ENCODE measurements around the gene PRRX1.

PRRX1 gene

DNA sequence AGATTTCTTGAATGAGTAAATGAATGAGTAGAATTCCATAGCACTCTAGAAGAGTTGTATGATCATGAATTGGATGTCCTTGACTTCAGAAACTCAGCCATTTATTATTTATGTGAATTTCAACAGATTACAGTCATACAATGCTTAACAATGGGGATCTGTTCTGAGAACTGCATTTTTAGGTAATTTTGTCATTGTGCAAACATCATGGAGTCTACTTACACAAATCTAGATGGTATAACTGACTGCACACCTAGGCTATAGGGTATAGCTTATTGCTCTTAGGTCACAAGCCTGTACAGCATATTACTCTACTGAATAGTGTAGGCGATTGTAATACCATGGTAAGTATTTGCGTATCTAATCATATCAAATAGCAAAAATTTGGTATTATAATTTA, 59.6 kb downstream of the PRRX1 start:
- DNase-seq (ENCODE audit: low spot score) = no peak

DNA sequence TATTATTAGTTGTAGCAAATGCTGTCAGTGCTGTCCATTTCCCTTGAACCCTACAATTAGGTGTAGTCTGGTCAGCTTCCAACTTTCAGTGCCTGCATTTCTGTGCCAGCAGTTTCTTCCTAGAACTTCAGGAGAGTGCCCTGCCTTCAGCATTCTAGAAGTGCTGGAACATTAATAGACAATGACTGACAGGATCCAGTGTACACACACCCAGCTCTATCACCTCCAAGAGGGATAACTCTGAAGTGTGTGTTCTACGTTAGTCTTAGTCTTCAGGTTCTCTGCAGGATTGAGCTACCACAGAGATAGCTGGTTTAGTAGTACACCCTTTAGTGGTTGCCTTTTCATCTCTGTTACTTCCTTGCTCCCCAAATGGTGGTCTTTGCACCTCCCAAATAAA, 61.4 kb downstream of the PRRX1 start:
- no peak for DNase-seq (ENCODE audit: low spot score)

DNA sequence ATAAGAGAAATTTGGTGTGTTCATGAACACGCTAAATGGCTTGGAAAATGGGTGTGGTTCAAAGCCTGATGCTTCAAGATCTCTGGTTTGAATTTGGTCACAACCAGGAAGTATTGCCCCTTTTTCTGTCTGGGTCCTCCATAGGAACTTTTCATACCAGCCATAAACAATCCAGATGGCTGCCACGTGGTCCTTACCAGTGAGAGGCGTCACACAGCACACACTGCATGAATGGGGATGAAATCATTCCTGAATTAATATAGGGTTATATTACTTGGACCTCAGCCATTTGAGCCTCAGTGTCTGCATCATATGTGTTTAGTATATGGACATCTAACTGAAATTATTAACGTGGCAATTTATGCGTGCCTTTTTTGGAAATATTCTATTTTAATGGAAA, 64.0 kb downstream of the PRRX1 start:
- DNase-seq (ENCODE audit: low spot score) = no peak

DNA sequence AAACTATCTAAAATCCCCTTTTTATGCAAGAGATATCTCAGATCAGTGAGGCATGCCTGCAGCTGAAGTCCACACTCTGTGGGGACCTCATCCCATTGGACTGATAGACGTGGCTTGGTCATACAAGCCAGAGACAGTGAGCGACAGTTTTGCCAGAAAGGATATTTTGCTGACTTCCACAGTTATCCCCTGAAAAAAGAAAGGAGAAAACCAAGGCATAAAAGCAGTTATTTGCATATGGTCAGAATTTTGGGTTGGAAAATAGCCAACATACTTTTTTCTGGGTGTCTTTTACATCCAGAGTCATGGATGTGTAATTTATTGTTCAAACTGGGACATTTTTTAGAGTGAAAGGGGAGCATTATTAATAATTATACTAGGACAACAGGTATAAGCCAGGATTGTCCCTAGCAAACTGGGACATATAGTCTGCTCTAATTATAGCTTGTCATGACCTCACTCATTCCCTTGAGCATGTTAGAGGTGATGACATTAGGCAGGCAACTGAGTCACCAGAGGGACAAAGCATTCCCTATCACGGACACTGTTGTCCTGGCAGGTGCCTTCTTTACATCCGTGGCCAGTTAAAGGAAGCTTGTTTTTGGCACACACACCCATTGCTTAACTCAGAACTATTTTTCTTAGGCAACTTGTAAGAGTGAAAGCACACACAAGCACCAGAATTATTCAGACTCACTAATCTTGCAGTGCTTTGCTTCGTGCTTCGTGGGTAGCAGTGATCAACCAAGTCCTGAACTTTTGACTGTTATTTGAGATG, 65.5 kb downstream of the PRRX1 start:
- no peak for DNase-seq (ENCODE audit: low spot score)

DNA sequence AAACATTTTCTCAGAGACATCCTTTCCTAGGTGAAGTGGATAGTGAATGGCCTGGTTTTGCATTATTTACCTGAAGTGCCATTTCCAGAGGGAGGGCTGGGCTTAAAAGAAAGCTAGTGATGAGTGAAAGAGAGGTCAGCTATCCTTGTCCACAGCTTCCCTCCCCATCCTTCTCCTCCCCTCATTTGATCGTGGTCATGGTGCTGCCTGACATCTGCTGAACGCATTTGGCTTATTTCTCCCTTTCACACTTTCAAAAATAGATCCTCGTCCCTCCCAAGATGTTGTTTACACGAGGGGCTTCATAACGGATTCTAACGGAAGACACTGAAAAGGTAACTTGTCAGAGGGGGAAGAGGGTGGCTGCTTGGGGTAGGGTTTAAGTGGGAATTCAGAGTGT, 66.1 kb downstream of the PRRX1 start:
- no peak for DNase-seq (ENCODE audit: low spot score)

DNA sequence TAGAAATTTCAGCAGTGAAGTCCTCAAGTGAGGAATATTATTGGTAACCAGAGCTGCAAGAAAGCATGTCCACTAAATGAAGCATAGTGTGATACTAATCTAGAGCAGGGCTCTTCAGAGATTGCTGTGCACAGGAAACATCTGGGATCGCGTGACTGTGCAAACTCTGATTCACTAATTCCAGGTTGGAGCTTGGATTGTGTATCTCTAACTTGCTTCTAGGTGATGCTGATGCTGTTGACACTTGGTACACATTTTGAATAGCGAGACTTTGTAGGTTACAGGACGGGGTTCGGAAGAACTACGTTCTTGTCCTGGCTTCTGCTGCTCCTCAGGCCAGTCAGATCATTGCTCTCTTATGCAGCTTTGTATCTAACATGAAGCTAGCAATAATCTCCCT, 66.5 kb downstream of the PRRX1 start:
- DNase-seq (ENCODE audit: low spot score) = no peak

DNA sequence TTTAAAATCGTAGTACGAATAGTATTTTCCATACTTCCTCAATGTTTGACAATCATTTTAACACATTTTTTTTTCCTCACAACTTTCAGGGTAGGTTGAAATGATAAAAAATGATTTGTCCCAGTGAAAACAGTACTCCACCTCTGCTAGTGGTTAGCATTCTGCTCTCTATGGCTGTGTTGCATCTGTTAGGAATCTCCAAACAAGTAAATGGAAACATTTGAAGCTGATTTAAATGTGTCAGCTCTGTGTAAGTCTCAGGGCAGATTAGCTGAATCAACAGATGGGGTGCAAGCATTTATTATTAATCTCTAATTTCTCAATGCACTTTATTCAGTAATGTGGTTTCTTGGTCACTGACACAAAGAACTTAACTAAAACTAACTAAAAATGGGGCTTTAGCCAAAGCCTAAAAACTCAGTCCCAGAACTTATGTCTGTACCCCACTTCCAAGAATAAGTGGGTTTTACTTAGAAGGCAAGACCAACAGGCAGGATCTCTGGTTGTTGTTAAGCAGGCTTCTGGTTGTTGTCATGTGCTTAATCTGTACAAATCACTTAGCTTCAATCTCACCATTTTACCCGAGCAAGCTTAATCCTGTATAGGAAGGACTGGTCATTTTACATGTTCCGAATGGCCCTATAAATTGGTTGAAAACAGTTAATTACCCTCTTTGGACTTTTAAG, 67.8 kb downstream of the PRRX1 start:
- no peak for DNase-seq (ENCODE audit: low spot score)

DNA sequence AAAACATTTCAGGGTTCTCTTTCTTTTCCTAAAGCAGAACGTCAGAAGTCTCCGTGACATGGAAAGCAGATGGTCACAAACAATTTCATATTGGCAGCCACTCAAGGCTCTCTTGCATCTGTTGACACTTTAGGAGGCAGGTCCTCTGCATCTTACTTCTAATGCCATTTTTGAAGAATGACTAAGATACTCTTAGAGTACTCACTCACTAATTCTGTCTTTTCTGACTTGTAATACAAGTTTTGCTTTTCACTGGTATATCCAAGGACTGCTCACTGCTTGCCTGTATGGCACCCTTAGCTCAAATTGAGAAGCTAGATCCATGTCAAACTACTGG, 68.3 kb downstream of the PRRX1 start:
- no peak for DNase-seq (ENCODE audit: low spot score)

DNA sequence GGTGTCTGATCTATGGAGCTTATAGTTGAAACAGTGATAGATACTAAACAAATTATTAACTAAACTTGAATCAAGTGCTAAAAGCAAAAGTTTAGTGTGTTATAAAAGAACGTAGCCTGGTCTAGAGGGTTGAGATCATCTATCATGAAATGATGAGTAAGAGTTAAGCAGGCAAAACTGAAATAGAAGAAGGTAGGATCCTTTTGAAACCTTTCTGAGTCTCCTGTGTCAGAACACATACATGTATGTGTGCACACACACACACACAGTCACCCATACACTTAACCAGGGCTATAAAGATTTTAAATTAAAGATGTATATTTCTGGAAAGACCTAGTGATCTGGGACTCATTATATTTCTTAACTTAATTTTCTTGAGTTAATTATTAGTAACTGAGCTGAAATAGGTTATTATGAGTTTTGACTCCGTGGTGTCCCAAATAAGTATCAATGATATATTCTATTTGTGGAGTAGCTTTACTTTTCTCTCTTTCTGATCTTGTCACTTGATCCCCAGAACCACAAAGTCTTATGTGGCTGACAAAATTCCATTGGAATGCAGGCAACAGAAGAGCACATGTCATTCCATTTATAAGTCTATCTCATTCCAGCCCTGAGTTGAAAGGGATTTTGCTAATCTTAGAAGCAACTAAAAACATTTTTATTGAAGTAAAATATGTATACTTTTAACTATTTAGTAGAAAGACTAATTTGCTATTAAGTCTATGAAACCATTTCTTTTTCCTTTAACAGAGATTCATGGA, 70.7 kb downstream of the PRRX1 start:
- no peak for DNase-seq (ENCODE audit: low spot score)

DNA sequence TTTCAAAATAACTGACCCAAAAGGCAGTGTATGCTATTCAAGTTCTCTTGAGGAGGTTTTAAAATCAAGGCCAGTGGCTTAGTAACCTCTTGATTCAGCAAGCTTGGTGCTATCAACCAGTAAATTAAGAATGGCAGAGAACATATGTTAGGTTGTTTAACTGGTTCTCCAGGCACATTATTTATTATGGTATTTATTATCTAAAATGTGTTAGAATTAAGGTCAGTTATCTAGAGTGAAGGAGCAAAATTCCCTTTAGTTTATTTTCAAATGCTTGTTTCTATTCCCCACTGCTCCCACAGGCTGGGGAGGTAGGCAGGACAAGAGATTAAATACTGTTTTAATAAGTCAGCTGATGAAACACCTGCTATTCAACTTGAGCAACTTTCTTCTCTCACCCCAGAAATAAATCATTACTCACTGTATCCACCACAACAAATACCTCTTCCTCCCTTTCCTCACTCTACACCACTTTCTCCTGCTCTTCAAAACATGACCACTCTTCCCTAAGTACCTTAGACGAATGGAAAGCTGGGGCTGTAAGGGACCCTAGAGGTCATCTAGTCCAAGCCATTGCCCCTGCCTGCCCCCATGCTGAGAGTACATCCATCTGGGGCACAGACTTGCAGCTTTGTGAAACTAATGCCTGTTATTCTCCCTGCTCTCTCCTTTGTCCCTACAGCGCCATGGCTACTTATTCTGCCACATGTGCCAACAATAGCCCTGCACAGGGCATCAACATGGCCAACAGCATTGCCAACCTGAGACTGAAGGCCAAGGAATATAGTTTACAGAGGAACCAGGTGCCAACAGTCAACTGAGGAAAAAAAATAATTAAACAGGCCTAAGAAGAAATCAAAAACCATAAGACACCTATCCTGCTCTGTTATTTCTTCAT, 71.7 kb downstream of the PRRX1 start:
- DNase-seq (ENCODE audit: low spot score) = no peak

DNA sequence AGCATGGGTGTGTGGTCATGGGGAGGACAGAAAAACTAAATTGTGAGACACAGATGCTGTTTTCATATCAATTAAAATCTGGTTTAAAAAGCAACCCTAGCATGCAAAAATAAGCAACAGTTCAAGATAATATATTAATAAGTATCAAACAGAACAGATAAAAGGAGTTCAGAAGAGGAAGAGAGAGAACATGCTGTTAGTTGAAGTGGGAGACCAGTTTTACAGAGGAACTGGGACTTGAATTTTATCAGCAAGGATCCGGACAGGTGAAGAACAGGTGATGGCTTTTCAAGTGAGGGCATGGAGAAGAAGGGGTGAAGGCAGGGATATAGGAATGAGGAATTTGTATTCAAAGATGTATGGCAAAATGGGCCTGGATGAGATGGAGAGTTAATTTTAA, 75.9 kb downstream of the PRRX1 start:
- DNase-seq (ENCODE audit: low spot score) = no peak

DNA sequence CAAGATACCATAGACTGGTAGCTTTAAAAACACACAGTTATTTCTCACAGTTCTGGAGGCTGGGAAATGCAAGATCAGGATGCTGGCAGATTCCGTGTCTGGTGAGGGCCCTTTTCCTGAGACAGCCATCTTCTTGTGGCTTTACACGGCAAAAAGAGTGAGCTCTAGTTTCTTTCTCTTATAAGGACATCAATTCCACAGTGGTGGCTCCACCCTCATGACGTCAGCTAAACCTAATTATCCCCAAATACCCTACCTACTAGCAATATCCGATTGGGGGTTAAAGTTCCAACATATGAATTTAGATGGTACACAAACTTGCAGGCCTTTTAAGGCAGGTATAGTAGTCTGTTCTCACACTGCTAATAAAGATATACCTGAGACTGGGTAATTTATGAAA, 77.7 kb downstream of the PRRX1 start:
- DNase-seq (ENCODE audit: low spot score) = no peak

DNA sequence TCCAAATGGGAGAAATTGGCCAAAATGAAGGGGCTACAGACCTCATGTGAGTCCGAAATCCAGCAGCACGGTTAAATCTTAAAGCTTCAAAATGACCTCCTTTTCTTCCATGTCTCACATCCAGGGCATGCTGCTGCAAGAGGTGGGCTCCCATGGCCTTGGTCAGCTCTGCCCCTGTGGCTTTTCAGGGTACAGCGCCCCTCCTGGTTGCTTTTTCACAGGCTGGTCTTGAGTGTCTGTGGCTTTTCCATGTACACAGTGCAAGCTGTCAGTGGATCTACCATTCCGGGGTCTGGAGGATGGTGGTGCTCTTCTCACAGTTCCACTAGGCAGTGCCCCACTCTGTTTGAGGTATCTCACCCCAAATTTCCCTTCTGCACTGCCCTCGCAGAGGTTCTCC, 78.7 kb downstream of the PRRX1 start:
- no peak for DNase-seq (ENCODE audit: low spot score)

DNA sequence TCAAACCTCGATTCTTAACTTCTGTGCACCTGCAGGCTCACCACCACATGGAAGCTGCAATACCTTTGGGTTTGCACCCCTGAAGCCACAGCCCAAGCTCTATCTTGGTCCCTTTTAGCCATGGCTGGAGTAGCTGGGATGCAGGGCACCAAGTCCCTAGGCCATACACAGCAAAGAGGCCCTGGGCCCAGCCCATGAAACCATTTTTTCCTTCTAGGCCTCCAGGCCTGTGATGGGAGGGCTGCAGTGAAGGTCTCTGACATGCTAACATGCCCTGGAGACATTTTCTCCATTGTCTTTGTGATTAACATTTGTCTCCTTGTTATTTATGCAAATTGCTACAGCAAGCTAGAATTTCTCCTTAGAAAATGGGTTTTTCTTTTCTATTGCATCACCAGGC, 79.2 kb downstream of the PRRX1 start:
- DNase-seq (ENCODE audit: low spot score) = no peak

DNA sequence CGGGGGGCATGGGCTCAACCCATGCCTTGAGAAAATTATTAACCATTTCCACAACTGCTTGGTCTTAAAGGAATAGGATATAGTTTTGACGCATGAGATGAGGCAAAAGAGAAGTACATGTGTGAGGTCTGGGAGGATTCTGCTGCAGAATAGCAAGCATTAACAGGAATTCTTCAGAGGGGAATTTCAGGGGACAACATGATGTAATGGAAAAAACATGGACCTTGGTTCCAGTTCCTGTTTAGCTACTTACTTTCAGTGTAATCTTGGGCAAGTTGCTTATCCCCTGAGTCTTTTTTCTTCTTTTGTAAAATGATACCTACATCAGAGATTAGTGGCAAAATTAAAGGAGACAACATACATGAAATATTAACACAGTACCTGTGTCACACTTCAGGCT, 85.6 kb downstream of the PRRX1 start:
- no peak for DNase-seq (ENCODE audit: low spot score)

DNA sequence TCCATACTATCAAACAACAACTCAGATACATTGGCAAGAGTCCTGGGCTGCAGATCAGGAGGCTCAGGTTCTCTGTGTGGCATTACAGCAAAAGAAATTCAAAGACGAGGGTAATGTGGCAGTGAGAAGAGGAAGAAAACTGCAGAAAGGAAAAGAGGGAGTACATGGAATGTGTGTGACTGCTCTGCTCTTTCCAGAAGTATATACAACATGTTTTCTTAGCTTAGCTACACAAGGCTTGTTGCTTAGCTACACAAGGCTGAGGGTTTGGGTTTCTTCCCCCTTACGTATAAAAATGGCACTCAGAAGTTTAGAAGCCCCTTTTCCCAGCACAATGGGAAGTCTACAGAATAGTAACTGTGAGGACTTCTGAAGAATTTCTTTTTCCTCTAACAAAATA, 86.0 kb downstream of the PRRX1 start:
- DNase-seq (ENCODE audit: low spot score) = no peak

DNA sequence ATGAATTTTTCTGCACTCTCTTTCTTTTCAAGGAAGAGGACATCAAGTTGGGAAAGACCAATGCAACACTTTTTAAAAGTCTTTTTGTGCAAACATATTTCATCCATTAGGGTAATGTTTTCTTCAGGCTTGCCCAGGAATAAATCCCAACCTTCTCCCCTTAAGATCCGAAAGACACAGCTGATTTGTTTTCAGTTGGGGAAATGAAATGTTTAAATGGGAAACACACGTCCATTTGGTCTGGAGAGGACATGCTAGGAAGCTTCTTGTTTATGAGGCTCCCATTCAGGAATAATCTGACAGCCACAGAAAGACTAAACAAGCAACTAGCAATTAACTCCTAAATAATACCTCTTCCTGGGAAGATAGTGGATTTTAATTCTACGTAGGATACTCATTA, 91.9 kb downstream of the PRRX1 start:
- DNase-seq (ENCODE audit: low spot score) = no peak

DNA sequence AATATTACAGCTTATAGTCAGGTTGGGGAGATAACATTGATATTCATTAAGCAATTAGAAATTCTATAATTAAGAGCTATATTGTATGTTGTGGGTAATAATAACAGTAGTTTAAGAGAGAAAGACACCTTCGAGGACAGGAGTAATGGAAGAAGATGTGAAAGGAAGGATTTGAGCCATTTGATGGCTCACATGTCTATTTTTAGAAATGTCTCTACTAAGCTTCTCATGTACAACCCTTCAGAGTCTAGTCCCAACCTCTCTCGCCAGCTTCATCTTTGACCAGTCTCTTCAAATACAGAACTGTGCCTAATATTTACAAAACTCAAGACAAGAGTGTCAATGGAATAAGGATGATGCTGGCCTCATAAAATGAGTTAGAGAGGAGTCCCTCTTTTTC, 95.1 kb downstream of the PRRX1 start:
- DNase-seq (ENCODE audit: low spot score) = no peak

DNA sequence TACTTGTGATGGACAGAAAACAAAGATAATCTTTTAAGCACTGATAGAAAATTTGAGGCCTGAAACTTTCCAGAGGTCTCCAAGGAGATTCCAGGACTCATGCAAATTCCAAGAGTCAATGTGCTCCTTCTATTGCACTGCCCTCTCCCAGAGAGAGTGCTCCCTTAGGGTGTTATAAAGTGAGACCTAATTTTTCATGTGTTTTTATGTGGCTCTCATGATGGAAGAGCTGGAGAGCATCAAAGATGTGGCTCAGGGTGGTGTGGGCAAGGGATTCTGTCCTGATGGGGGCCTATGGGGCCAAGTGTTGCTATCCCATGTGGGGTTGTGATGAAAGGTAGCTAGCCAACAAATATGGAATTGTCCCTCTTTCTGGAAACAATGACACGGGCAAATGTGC, 101.3 kb downstream of the PRRX1 start:
- DNase-seq (ENCODE audit: low spot score) = no peak

DNA sequence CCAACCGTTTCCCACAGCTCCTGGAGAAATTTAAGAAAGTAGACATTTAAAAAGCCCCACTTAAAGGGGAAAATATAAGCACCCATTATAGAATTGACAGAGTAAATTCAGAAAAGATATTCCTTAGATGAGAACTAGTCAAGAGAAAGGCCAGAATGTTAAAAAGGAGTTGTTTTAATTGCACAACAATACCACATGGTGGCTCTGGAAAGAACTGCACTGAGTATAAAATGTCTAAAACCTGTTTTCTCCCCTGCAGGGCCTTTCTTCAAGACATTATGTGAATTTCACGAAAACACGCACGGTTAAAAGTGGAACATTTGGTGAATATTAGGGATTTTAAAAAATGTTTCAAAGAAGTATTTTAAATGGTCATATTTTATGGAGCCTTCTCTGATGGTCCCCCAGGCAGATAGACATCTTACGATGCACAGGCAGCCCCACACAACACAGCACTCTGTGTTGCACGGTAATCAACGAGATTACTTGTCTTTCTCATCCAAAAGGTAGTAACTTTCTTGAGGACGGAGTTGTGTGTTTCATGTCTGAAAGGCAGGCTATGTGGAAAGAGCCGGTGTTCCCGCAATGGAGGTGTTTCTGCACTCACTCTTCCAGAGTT, 101.9 kb downstream of the PRRX1 start:
- peak; percentile 0 for DNase-seq (ENCODE audit: low spot score)

DNA sequence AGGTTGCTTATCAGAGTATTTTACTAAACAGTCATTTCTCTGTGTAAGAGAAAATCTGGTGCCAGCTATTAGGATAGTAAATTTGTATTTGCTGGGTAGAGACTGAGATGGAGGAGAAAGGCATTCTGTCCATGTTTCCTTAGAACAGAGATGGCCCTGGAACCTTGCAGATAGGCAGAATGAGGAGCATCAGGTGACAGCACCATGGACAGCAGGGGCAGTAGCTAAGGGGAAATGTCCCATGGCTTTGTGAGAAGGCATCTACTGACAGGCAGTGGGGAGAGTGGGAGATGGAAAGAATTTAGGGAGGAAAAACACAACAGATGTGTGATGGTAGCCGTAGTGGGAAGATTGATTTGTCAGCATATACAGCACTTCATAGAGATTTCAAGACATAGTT, 105.0 kb downstream of the PRRX1 start:
- no peak for DNase-seq (ENCODE audit: low spot score)

DNA sequence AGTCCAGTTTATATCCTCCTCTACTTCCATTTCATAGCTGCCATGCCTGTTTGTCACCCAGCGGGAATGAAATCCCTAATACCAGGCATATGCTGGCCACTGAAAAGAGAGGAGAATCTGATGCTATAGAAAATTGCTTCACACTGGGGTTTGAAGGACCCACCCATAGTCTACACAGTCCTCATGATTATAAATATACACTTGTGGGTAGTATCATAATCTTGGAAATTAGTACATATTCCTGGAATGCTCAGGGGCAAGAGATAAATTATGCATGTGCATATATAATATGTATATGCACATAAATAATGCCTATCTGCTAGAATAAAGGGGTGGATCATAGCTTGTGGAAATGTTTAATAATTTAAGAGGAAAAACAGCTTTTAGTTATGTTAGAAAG, 105.8 kb downstream of the PRRX1 start:
- DNase-seq (ENCODE audit: low spot score) = no peak
